ENCODE measurements around the gene PTPRG.

DNA sequence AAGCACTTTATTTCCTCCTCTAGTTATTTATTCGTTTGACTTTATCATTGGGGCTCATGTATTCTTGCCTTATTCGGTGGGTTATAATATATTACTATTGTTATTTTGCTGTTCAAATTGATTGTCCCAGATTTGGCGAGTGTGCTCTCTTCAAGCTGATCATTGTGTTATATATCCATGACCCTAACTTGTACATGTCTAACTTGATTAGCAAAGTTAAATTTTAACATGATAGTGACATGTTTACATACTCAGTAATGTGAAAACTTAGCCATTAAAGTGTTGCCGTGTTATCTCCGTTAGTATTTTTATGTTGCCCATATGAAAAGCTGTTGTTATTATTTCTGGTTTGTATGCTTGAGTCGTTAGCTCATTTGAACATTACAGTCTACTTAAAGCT lies 327.9 kb downstream of the PTPRG start:
- TF ChIP-seq, protein P1, sequence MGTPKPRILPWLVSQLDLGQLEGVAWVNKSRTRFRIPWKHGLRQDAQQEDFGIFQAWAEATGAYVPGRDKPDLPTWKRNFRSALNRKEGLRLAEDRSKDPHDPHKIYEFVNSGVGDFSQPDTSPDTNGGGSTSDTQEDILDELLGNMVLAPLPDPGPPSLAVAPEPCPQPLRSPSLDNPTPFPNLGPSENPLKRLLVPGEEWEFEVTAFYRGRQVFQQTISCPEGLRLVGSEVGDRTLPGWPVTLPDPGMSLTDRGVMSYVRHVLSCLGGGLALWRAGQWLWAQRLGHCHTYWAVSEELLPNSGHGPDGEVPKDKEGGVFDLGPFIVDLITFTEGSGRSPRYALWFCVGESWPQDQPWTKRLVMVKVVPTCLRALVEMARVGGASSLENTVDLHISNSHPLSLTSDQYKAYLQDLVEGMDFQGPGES (IDR thresholded peaks at IDR 0.05), result no peak
- TF ChIP-seq CBX5 (IDR thresholded peaks at IDR 0.05; ENCODE audit: low read depth), result no peak
- TF ChIP-seq, protein P2, sequence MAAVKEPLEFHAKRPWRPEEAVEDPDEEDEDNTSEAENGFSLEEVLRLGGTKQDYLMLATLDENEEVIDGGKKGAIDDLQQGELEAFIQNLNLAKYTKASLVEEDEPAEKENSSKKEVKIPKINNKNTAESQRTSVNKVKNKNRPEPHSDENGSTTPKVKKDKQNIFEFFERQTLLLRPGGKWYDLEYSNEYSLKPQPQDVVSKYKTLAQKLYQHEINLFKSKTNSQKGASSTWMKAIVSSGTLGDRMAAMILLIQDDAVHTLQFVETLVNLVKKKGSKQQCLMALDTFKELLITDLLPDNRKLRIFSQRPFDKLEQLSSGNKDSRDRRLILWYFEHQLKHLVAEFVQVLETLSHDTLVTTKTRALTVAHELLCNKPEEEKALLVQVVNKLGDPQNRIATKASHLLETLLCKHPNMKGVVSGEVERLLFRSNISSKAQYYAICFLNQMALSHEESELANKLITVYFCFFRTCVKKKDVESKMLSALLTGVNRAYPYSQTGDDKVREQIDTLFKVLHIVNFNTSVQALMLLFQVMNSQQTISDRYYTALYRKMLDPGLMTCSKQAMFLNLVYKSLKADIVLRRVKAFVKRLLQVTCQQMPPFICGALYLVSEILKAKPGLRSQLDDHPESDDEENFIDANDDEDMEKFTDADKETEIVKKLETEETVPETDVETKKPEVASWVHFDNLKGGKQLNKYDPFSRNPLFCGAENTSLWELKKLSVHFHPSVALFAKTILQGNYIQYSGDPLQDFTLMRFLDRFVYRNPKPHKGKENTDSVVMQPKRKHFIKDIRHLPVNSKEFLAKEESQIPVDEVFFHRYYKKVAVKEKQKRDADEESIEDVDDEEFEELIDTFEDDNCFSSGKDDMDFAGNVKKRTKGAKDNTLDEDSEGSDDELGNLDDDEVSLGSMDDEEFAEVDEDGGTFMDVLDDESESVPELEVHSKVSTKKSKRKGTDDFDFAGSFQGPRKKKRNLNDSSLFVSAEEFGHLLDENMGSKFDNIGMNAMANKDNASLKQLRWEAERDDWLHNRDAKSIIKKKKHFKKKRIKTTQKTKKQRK (IDR thresholded peaks at IDR 0.05; ENCODE audit: low read depth, low read length), result no peak
- TF ChIP-seq, protein P3, sequence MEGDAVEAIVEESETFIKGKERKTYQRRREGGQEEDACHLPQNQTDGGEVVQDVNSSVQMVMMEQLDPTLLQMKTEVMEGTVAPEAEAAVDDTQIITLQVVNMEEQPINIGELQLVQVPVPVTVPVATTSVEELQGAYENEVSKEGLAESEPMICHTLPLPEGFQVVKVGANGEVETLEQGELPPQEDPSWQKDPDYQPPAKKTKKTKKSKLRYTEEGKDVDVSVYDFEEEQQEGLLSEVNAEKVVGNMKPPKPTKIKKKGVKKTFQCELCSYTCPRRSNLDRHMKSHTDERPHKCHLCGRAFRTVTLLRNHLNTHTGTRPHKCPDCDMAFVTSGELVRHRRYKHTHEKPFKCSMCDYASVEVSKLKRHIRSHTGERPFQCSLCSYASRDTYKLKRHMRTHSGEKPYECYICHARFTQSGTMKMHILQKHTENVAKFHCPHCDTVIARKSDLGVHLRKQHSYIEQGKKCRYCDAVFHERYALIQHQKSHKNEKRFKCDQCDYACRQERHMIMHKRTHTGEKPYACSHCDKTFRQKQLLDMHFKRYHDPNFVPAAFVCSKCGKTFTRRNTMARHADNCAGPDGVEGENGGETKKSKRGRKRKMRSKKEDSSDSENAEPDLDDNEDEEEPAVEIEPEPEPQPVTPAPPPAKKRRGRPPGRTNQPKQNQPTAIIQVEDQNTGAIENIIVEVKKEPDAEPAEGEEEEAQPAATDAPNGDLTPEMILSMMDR (IDR thresholded peaks at IDR 0.05 in 2 of 3, conservative IDR thresholded peaks at IDR 0.05 in 1 of 3; ENCODE audit: control insufficient read depth in 2 of 3, extremely low read depth in 1 of 3, insufficient read depth in 1 of 3, low read depth in 3 of 3, low read length in 3 of 3), result no peak
- no peak for TF ChIP-seq EP300 (IDR thresholded peaks at IDR 0.05; ENCODE audit: borderline replicate concordance in 1 of 2, control insufficient read depth in 1 of 2, low read depth in 2 of 2, low read length in 2 of 2)
- TF ChIP-seq EGR1 (IDR thresholded peaks at IDR 0.05; ENCODE audit: borderline replicate concordance in 1 of 2, low read depth in 2 of 2, low read length in 2 of 2), result no peak
- no peak for TF ChIP-seq POLR2AphosphoS5 (IDR thresholded peaks at IDR 0.05; ENCODE audit: low read length)
